ENCODE measurements around the gene TM4SF1. TPM values are rescaled to one million over a fixed set of nuclear protein-coding genes. Genes with fewer than 3 reads are reported as not detected.
A peak's percentile ranks its signal among the peaks of the same experiment; 100 is the strongest.

TM4SF1 gene
- total and polyA plus RNA-seq, 2 experiments from 2014 or later, result 0.10 to 0.74 TPM

DNA sequence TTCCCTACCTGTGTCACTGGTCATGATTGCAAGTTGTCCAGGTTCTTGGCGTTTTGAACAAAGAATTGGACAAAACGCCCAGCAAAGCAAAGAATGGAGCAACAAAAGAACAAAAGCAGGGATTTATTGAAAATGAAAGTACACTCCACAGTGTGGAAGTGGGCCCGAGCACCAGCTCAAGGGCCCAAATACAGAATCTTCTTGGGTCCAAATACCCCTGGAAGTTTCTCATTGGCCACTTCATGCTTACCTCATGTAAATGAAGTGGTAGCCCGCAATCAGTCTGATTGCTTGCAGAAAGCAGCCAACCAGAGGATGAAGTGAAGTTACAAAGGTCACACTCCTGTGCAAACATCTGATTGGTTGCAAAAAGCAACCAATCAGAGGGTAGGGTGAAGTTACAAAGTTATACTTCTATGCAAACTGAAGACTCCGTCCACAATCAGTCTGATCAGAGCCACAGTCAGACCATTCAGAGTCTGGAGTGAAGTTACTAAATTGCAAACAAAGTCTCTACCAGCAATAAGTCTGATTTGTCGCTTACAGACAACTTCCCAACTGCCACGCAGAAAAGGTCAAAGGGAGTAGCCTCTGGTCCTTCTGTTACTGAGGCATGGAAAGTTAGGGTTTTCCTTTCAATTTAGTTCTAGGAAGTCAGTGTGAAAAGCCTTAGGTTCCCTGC is 8.3 kb upstream of the TM4SF1 start (continued):
- TF ChIP-seq, protein P1, sequence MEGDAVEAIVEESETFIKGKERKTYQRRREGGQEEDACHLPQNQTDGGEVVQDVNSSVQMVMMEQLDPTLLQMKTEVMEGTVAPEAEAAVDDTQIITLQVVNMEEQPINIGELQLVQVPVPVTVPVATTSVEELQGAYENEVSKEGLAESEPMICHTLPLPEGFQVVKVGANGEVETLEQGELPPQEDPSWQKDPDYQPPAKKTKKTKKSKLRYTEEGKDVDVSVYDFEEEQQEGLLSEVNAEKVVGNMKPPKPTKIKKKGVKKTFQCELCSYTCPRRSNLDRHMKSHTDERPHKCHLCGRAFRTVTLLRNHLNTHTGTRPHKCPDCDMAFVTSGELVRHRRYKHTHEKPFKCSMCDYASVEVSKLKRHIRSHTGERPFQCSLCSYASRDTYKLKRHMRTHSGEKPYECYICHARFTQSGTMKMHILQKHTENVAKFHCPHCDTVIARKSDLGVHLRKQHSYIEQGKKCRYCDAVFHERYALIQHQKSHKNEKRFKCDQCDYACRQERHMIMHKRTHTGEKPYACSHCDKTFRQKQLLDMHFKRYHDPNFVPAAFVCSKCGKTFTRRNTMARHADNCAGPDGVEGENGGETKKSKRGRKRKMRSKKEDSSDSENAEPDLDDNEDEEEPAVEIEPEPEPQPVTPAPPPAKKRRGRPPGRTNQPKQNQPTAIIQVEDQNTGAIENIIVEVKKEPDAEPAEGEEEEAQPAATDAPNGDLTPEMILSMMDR (conservative IDR thresholded peaks at IDR 0.05; ENCODE audit: low read depth in 2 of 2), result no peak
- TF ChIP-seq CREB1 (CRISPR knock-in tag; IDR thresholded peaks at IDR 0.05; ENCODE audit: low read depth) (no peak), JUNB (IDR thresholded peaks at IDR 0.05; ENCODE audit: unreplicated experiment) (no peak), ZNF114 (CRISPR knock-in tag; IDR thresholded peaks at IDR 0.05) (no peak), EZH2phosphoT487 (IDR thresholded peaks at IDR 0.05; ENCODE audit: unreplicated experiment) (no peak), POLR2AphosphoS5 (IDR thresholded peaks at IDR 0.05; ENCODE audit: low read depth) (no peak), EZH2 (IDR thresholded peaks at IDR 0.05; ENCODE audit: low read depth, unreplicated experiment) (no peak)
- TF ChIP-seq, protein P2, sequence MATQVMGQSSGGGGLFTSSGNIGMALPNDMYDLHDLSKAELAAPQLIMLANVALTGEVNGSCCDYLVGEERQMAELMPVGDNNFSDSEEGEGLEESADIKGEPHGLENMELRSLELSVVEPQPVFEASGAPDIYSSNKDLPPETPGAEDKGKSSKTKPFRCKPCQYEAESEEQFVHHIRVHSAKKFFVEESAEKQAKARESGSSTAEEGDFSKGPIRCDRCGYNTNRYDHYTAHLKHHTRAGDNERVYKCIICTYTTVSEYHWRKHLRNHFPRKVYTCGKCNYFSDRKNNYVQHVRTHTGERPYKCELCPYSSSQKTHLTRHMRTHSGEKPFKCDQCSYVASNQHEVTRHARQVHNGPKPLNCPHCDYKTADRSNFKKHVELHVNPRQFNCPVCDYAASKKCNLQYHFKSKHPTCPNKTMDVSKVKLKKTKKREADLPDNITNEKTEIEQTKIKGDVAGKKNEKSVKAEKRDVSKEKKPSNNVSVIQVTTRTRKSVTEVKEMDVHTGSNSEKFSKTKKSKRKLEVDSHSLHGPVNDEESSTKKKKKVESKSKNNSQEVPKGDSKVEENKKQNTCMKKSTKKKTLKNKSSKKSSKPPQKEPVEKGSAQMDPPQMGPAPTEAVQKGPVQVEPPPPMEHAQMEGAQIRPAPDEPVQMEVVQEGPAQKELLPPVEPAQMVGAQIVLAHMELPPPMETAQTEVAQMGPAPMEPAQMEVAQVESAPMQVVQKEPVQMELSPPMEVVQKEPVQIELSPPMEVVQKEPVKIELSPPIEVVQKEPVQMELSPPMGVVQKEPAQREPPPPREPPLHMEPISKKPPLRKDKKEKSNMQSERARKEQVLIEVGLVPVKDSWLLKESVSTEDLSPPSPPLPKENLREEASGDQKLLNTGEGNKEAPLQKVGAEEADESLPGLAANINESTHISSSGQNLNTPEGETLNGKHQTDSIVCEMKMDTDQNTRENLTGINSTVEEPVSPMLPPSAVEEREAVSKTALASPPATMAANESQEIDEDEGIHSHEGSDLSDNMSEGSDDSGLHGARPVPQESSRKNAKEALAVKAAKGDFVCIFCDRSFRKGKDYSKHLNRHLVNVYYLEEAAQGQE (IDR thresholded peaks at IDR 0.05; ENCODE audit: unreplicated experiment), result no peak
- TF ChIP-seq, protein P3, sequence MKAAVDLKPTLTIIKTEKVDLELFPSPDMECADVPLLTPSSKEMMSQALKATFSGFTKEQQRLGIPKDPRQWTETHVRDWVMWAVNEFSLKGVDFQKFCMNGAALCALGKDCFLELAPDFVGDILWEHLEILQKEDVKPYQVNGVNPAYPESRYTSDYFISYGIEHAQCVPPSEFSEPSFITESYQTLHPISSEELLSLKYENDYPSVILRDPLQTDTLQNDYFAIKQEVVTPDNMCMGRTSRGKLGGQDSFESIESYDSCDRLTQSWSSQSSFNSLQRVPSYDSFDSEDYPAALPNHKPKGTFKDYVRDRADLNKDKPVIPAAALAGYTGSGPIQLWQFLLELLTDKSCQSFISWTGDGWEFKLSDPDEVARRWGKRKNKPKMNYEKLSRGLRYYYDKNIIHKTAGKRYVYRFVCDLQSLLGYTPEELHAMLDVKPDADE (IDR thresholded peaks at IDR 0.05), result no peak

DNA sequence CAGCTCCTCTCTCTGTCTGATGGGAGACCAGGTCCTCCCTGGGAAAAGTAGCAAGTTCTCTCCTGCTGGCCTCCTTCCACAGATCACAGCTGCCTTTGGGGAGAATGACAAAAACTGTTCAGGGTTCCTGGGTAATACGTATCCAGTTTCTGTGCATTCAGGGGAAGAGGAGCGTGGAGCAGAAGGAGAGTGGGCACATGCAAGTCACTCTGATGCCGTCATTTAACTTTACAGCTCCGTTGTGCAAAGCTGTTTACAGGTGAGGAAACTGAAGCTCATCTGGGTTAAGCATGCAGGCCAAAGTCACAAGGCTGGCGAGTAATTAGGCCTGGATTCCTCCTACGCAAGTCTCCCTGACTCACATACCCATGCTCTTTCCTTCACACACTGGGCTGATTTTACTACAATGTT is 7.5 kb upstream of the TM4SF1 start:
- no peaks in the 10 kb centered on the region for H3K4me1 Mint-ChIP-seq
- peaks cover 8% of the 10 kb centered on the region for H3K36me3 Mint-ChIP-seq (ENCODE audit: low read depth)
- H3K27me3 ChIP-seq (ENCODE audit: insufficient read depth), result no peaks in the 10 kb centered on the region
- H3K27ac ChIP-seq (ENCODE audit: low read depth), result no peak overlapping the region
- H2AFZ ChIP-seq, result peak overlapping the region; percentile 43
- no peaks in the 10 kb centered on the region for H3F3A ChIP-seq (replicated peaks; ENCODE audit: low read depth)
- peaks cover 9% of the 10 kb centered on the region for H3K9me3 Mint-ChIP-seq
- no peaks in the 10 kb centered on the region for H3K4me1 ChIP-seq (ENCODE audit: insufficient read depth)
- no peaks in the 10 kb centered on the region for H3K36me3 ChIP-seq (ENCODE audit: insufficient read depth)
- peaks cover 3% of the 10 kb centered on the region for H3K27me3 Mint-ChIP-seq (ENCODE audit: insufficient read depth, low read depth, poor library complexity)
- no peak overlapping the region for H3K4me2 ChIP-seq
- ATAC-seq, result no peak
- peaks cover 5% of the 10 kb centered on the region; the same call in 1 of the 2 replicates for H3K9me2 ChIP-seq (ENCODE audit: insufficient read depth)
- no peaks in the 10 kb centered on the region for H4K20me1 ChIP-seq (replicated peaks; ENCODE audit: insufficient read depth)
- DNase-seq (ENCODE audit: low spot score), result no peak
- H3K27ac Mint-ChIP-seq, result no peak overlapping the region
- no peak overlapping the region for H3K4me3 Mint-ChIP-seq
- H3K79me2 ChIP-seq (replicated peaks; ENCODE audit: insufficient read depth), result no peaks in the 10 kb centered on the region
- no peak overlapping the region for H3K4me3 ChIP-seq
- TF ChIP-seq, protein P1 (conservative IDR thresholded peaks at IDR 0.05; ENCODE audit: low read depth in 2 of 2), result no peak
